Panc1 (cell line): ENCODE measurements around the gene CIB4. TPM values are rescaled to one million over a fixed set of nuclear protein-coding genes. Genes with fewer than 3 reads are reported as not detected.

Experiments
- ATAC-seq: fragments of 200-7000 bp; cut with Tn5 transposase; 2 replicates; pipeline ENCODE4 v1.9.1; 2020; ENCODE audit warnings: mild to moderate bottlenecking, moderate library complexity
- BruUV-seq: library from RNA; stranded (reverse); fragments of 400-500 nt; replicated peaks from 2 replicates; lab custom pipeline; 2021; lab: Mats Ljungman, UMichigan
- CTCF ChIA-PET: fragments of 300-600 bp; sonication (Branson Sonifier 250); formaldehyde crosslinking; loops from one replicate; lab custom pipeline; 2022; ENCODE audit warnings: antibody characterized with exemption; lab: Charles Lee
- POLR2A ChIA-PET: fragments of 300-600 bp; sonication (Branson Sonifier 250); formaldehyde crosslinking; loops from one replicate; lab custom pipeline; 2022; ENCODE audit warnings: antibody characterized with exemption; lab: Charles Lee
- DNase-seq: peaks from one replicate; pipeline ENCODE4 v3.0.0-alpha.2; 2010; ENCODE audit warnings: low read depth, low spot score
- H3K27ac ChIP-seq: 2 replicates; pipeline ENCODE4 v1.5.1; 2011; ENCODE audit warnings: mild to moderate bottlenecking, low read length, inconsistent platforms
- H3K27me3 ChIP-seq: fragments of 200-500 bp; sonication (Bioruptor generic); 2 replicates; pipeline ENCODE4 v1.6.0; 2014; ENCODE audit warnings: low read length, inconsistent platforms; ENCODE audit not compliant: control insufficient read depth, insufficient read depth
- H3K36me3 ChIP-seq: fragments of 200-500 bp; sonication (Bioruptor generic); 2 replicates; pipeline ENCODE4 v1.5.1; 2014; ENCODE audit warnings: inconsistent platforms, mild to moderate bottlenecking, low read length, moderate library complexity; ENCODE audit not compliant: control insufficient read depth, insufficient read depth
- H3K4me1 ChIP-seq: 2 replicates; pipeline ENCODE4 v1.5.1; 2011; ENCODE audit warnings: inconsistent platforms, mild to moderate bottlenecking, low read length, moderate library complexity; ENCODE audit not compliant: control insufficient read depth, insufficient read depth
- H3K4me3 ChIP-seq, 2 experiments: 2 replicates each; pipeline ENCODE4 v1.5.1; 2011 to 2012; ENCODE audit warnings: low read depth in 2 of 2, low read length in 2 of 2, mild to moderate bottlenecking in 2 of 2, inconsistent platforms in 1 of 2, moderate library complexity in 1 of 2
- H3K9me3 ChIP-seq: fragments of 200-500 bp; sonication (Bioruptor generic); 2 replicates; pipeline ENCODE4 v1.5.1; 2014; ENCODE audit warnings: low read depth, mild to moderate bottlenecking, inconsistent platforms, low read length, moderate library complexity; ENCODE audit not compliant: control insufficient read depth, insufficient read depth
- POLR2AphosphoS5 ChIP-seq: IDR thresholded peaks from 2 replicates; pipeline ENCODE4 v1.6.1; 2012; ENCODE audit warnings: mild to moderate bottlenecking, low read depth, low read length, moderate library complexity
- SIN3A ChIP-seq: IDR thresholded peaks from 2 replicates; pipeline ENCODE4 v1.6.1; 2012; ENCODE audit warnings: low read depth, mild to moderate bottlenecking, low read length, moderate library complexity, borderline replicate concordance; ENCODE audit not compliant: insufficient read depth
- TCF7L2 ChIP-seq: IDR thresholded peaks from 2 replicates; pipeline ENCODE4 v1.6.1; 2011; ENCODE audit warnings: mild to moderate bottlenecking, low read depth, low read length, inconsistent platforms
- in situ Hi-C: cut with HindIII; loops from 2 replicates; pipeline ENCODE4 v1.10.0; 2016; ENCODE audit warnings: low sequenced_read_pairs, low pct_unique_long_range_greater_than_20kb
- intact Hi-C: fragments of 100-400 bp; cut with micrococcal nuclease; formaldehyde crosslinking; loops from one replicate; pipeline ENCODE4 v1.10.0; 2022; ENCODE audit not compliant: unreplicated experiment
- total RNA-seq: library from RNA; stranded (reverse); gene quantifications from one replicate; pipeline ENCODE4 v1.2.1, GENCODE V29; 2021; ENCODE audit not compliant: unreplicated experiment
- TF ChIP-seq, protein P1 (sequence below), 2 experiments: IDR thresholded peaks; 2 replicates each; pipeline ENCODE4 v1.6.1; 2011 to 2012; ENCODE audit warnings: low read depth in 2 of 2, control low read depth in 1 of 2, low read length in 1 of 2, mild to moderate bottlenecking in 1 of 2, moderate library complexity in 1 of 2; ENCODE audit not compliant: insufficient read depth in 1 of 2
- TF ChIP-seq, protein P2 (sequence below): fragments of 450-650 bp; IDR thresholded peaks from 2 replicates; pipeline ENCODE4 v1.5.1; 2017; ENCODE audit warnings: mild to moderate bottlenecking

The CIB4 gene
- total RNA-seq, 1 experiment from 2014 or later: 0.33 TPM

DNA sequence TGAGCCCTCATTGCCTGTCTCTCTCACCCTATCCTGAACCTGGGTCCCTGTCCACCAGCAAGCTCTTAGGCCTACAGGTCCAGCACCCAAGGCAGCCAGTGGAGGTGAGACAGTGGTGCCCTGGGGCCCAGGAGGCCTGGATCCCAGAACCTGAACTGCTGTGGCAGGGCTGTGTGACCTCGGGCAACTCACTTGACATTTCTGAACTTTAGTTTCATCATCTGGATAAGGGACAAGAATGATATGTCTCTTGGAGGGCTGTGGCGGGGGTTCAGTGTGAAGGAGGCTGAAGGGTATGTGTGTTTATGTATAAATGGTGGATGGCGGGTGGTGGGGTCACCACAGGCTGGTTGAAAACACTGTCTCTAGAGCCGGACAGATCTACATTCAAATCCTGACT is 10.9 kb downstream of the CIB4 start:
- H3K4me3 ChIP-seq: no peak overlapping the region
- H3K36me3 ChIP-seq: no peaks in the 10 kb centered on the region
- peaks cover 8% of the 10 kb centered on the region; the same call in 1 of the 2 replicates for H3K4me1 ChIP-seq
- POLR2A ChIA-PET: no interaction called here
- H3K27ac ChIP-seq: no peak overlapping the region
- no peak for DNase-seq
- in situ Hi-C loops: no loop called here
- no TSS peak for BruUV-seq
- intact Hi-C loops: no loop called here
- H3K9me3 ChIP-seq: no peaks in the 10 kb centered on the region
- TF ChIP-seq, protein P1, sequence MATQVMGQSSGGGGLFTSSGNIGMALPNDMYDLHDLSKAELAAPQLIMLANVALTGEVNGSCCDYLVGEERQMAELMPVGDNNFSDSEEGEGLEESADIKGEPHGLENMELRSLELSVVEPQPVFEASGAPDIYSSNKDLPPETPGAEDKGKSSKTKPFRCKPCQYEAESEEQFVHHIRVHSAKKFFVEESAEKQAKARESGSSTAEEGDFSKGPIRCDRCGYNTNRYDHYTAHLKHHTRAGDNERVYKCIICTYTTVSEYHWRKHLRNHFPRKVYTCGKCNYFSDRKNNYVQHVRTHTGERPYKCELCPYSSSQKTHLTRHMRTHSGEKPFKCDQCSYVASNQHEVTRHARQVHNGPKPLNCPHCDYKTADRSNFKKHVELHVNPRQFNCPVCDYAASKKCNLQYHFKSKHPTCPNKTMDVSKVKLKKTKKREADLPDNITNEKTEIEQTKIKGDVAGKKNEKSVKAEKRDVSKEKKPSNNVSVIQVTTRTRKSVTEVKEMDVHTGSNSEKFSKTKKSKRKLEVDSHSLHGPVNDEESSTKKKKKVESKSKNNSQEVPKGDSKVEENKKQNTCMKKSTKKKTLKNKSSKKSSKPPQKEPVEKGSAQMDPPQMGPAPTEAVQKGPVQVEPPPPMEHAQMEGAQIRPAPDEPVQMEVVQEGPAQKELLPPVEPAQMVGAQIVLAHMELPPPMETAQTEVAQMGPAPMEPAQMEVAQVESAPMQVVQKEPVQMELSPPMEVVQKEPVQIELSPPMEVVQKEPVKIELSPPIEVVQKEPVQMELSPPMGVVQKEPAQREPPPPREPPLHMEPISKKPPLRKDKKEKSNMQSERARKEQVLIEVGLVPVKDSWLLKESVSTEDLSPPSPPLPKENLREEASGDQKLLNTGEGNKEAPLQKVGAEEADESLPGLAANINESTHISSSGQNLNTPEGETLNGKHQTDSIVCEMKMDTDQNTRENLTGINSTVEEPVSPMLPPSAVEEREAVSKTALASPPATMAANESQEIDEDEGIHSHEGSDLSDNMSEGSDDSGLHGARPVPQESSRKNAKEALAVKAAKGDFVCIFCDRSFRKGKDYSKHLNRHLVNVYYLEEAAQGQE (IDR thresholded peaks at IDR 0.05; ENCODE audit: insufficient read depth in 1 of 2, low read depth in 2 of 2, low read length in 1 of 2): no peak
- TF ChIP-seq POLR2AphosphoS5: no peak
- TF ChIP-seq SIN3A: no peak
- TF ChIP-seq, protein P2, sequence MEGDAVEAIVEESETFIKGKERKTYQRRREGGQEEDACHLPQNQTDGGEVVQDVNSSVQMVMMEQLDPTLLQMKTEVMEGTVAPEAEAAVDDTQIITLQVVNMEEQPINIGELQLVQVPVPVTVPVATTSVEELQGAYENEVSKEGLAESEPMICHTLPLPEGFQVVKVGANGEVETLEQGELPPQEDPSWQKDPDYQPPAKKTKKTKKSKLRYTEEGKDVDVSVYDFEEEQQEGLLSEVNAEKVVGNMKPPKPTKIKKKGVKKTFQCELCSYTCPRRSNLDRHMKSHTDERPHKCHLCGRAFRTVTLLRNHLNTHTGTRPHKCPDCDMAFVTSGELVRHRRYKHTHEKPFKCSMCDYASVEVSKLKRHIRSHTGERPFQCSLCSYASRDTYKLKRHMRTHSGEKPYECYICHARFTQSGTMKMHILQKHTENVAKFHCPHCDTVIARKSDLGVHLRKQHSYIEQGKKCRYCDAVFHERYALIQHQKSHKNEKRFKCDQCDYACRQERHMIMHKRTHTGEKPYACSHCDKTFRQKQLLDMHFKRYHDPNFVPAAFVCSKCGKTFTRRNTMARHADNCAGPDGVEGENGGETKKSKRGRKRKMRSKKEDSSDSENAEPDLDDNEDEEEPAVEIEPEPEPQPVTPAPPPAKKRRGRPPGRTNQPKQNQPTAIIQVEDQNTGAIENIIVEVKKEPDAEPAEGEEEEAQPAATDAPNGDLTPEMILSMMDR: no peak
- no peak for TF ChIP-seq TCF7L2
- H3K27me3 ChIP-seq: no peaks in the 10 kb centered on the region
- CTCF ChIA-PET: no interaction called here
- no peak for ATAC-seq

DNA sequence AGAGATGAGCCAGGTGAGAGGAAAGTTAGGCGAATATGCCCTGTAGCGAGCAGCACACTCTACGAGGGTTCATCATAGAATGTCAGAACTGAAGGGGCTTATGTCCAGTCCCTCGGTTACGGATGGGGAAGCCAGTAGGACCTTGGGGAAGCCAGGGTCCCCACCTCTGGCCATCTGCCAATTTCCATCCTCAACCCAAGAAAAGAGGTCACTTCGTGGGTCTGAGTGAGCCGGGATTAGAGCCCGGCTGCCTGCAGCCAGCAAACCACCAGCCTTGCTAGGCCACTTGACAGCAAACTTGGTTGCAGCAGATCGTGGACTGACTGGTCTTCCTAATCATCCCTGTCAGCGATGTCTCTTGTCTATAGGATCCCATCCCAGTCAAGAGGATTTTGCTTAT is 11.4 kb downstream of the CIB4 start:
- POLR2A ChIA-PET: no interaction called here
- in situ Hi-C loops (no loop called here), intact Hi-C loops (no loop called here)
- ATAC-seq (no peak), DNase-seq (no peak)
- Histone ChIP-seq H3K27me3 (no peaks in the 10 kb centered on the region), H3K9me3 (no peaks in the 10 kb centered on the region), H3K36me3 (no peaks in the 10 kb centered on the region), H3K4me3 (no peak overlapping the region), H3K4me1 (peaks cover 8% of the 10 kb centered on the region; the same call in 1 of the 2 replicates), H3K27ac (no peak overlapping the region)
- CTCF ChIA-PET: no interaction called here
- no peak for TF ChIP-seq SIN3A
- no peak for TF ChIP-seq POLR2AphosphoS5
- TF ChIP-seq, protein P1 (IDR thresholded peaks at IDR 0.05; ENCODE audit: insufficient read depth in 1 of 2, low read depth in 2 of 2, low read length in 1 of 2): no peak
- TF ChIP-seq, protein P2: no peak
- no peak for TF ChIP-seq TCF7L2
- no TSS peak for BruUV-seq
